DND-41 (cell line): ENCODE data around the gene FAM161B.
"Not testable (repeated sequence)": the region's sequence is repeated elsewhere in the genome, so short reads cannot be mapped to it uniquely, and the experiment has no call there.

Experiments used
- ATAC-seq: fragments of 200-7000 bp; cut with Tn5 transposase; 3 replicates; pipeline ENCODE4 v1.9.1; 2021; ENCODE audit warnings: low read depth; ENCODE audit not compliant: insufficient read depth
- DNase-seq: peaks from one replicate; pipeline ENCODE4 v3.0.0-alpha.2; 2020
- H2AFZ ChIP-seq: 2 replicates; pipeline ENCODE4 v1.6.0; 2012; ENCODE audit warnings: low read depth, low read length
- H3K27ac ChIP-seq: 2 replicates; pipeline ENCODE4 v1.5.1; 2012; ENCODE audit warnings: low read length, inconsistent platforms
- H3K27me3 ChIP-seq: fragments of 200-600 bp; sonication (generic); 2 replicates; pipeline ENCODE4 v1.6.0; 2012; ENCODE audit warnings: low read length, mild to moderate bottlenecking, inconsistent platforms; ENCODE audit not compliant: insufficient read depth, poor library complexity
- H3K36me3 ChIP-seq: 2 replicates; pipeline ENCODE4 v1.5.1; 2012; ENCODE audit warnings: low read length, inconsistent platforms; ENCODE audit not compliant: insufficient read depth
- H3K4me1 ChIP-seq: 2 replicates; pipeline ENCODE4 v1.5.1; 2012; ENCODE audit warnings: mild to moderate bottlenecking, low read length; ENCODE audit not compliant: insufficient read depth
- H3K4me2 ChIP-seq: 2 replicates; pipeline ENCODE4 v1.6.0; 2012; ENCODE audit warnings: mild to moderate bottlenecking, moderate library complexity, low read length, inconsistent platforms; ENCODE audit not compliant: insufficient read depth
- H3K4me3 ChIP-seq, 2 experiments: fragments of 200-600 bp in 1 of 2; shearing (Covaris generic) in 1 of 2; 2 replicates each; pipeline ENCODE4 v1.5.1; 2012 to 2016; ENCODE audit warnings: inconsistent platforms in 2 of 2, low read length in 2 of 2, mild to moderate bottlenecking in 2 of 2, low read depth in 1 of 2, moderate library complexity in 1 of 2
- H3K79me2 ChIP-seq: 2 replicates; pipeline ENCODE4 v1.6.0; 2012; ENCODE audit warnings: low read length, inconsistent platforms; ENCODE audit not compliant: insufficient read depth
- H3K9ac ChIP-seq: 2 replicates; pipeline ENCODE4 v1.6.0; 2012; ENCODE audit warnings: low read depth, mild to moderate bottlenecking, inconsistent platforms, low read length, moderate library complexity
- H3K9me3 ChIP-seq: 2 replicates; pipeline ENCODE4 v1.5.1; 2012; ENCODE audit warnings: low read length, moderate library complexity, mild to moderate bottlenecking, inconsistent platforms; ENCODE audit not compliant: insufficient read depth, severe bottlenecking
- H4K20me1 ChIP-seq: 2 replicates; pipeline ENCODE4 v1.6.0; 2012; ENCODE audit warnings: low read length; ENCODE audit not compliant: insufficient read depth
- CTCF ChIP-seq: IDR thresholded peaks from 2 replicates; pipeline ENCODE4 v1.5.1; 2012; ENCODE audit warnings: borderline replicate concordance, low read length, moderate library complexity, mild to moderate bottlenecking; ENCODE audit not compliant: poor library complexity, severe bottlenecking; ENCODE audit errors: extremely low read depth
- EZH2 ChIP-seq: IDR thresholded peaks from 3 replicates; pipeline ENCODE4 v1.6.1; 2012; ENCODE audit warnings: borderline replicate concordance, low read depth, mild to moderate bottlenecking, moderate library complexity, low read length, inconsistent platforms; ENCODE audit not compliant: severe bottlenecking

The FAM161B gene

GRCh38 chr14:73997108-73997943 is 47.4 kb upstream of the FAM161B start:
- H2AFZ ChIP-seq = no peak overlapping the region
- H3K79me2 ChIP-seq = no peaks in the 10 kb centered on the region
- H4K20me1 ChIP-seq = no peaks in the 10 kb centered on the region
- no peak overlapping the region for H3K4me2 ChIP-seq
- H3K4me1 ChIP-seq = no peaks in the 10 kb centered on the region
- H3K27me3 ChIP-seq = no peaks in the 10 kb centered on the region
- ATAC-seq = no peak
- peaks cover 12% of the 10 kb centered on the region; the same call in 1 of the 2 replicates for H3K36me3 ChIP-seq
- H3K9me3 ChIP-seq = no peaks in the 10 kb centered on the region
- TF ChIP-seq CTCF = no peak
- no peak for TF ChIP-seq EZH2
- H3K4me3 ChIP-seq = no peak overlapping the region
- H3K9ac ChIP-seq = no peak overlapping the region
- no peak overlapping the region for H3K27ac ChIP-seq
- DNase-seq = no peak

- Histone ChIP-seq H3K27me3 (no peaks in the 10 kb centered on the region), H4K20me1 (no peaks in the 10 kb centered on the region), H3K4me1 (no peaks in the 10 kb centered on the region), H3K79me2 (no peaks in the 10 kb centered on the region), H3K27ac (no peak overlapping the region), H3K4me3 (no peak overlapping the region), H3K9me3 (no peaks in the 10 kb centered on the region), H2AFZ (no peak overlapping the region), H3K4me2 (no peak overlapping the region), H3K36me3 (peaks cover 12% of the 10 kb centered on the region; the same call in 1 of the 2 replicates), H3K9ac (no peak overlapping the region)
- TF ChIP-seq EZH2 = no peak
- no peak for TF ChIP-seq CTCF
- DNase-seq (no peak), ATAC-seq (no peak)
Measured at GRCh38 chr14:73996731-73997107, 46.8 kb upstream of the FAM161B start.

GRCh38 chr14:73995977-73996378 is 46.1 kb upstream of the FAM161B start:
- Histone ChIP-seq H3K27me3 (no peaks in the 10 kb centered on the region), H3K79me2 (no peaks in the 10 kb centered on the region), H2AFZ (no peak overlapping the region), H4K20me1 (no peaks in the 10 kb centered on the region), H3K9me3 (no peaks in the 10 kb centered on the region), H3K4me2 (no peak overlapping the region), H3K9ac (no peak overlapping the region), H3K27ac (no peak overlapping the region), H3K4me1 (no peaks in the 10 kb centered on the region), H3K4me3 (no peak overlapping the region), H3K36me3 (peaks cover 12% of the 10 kb centered on the region; the same call in 1 of the 2 replicates)
- DNase-seq (no peak), ATAC-seq (no peak)
- no peak for TF ChIP-seq CTCF
- TF ChIP-seq EZH2 = no peak

GRCh38 chr14:73994926-73995325 is 45.0 kb upstream of the FAM161B start:
- H3K79me2 ChIP-seq, H3K4me2 ChIP-seq, H3K4me3 ChIP-seq, H3K9ac ChIP-seq, H3K27ac ChIP-seq, DNase-seq, H3K27me3 ChIP-seq, H2AFZ ChIP-seq, H3K9me3 ChIP-seq, H3K4me1 ChIP-seq, H4K20me1 ChIP-seq, ATAC-seq: not testable (repeated sequence)
- H3K36me3 ChIP-seq = peaks cover 12% of the 10 kb centered on the region; the same call in 1 of the 2 replicates
